WTC11 (cell line): ENCODE data around the gene SLC5A7. TPM values are rescaled to one million over a fixed set of nuclear protein-coding genes. Genes with fewer than 3 reads are reported as not detected.

Source experiments
- ATAC-seq: fragments of 200-7000 bp; cut with Tn5 transposase; 2 replicates; pipeline ENCODE4 v1.10.0; 2021; ENCODE audit warnings: mild to moderate bottlenecking, moderate library complexity
- CTCF ChIA-PET: fragments of 300-600 bp; sonication (Branson Sonifier 250); formaldehyde crosslinking; loops from one replicate; lab custom pipeline; 2021; ENCODE audit warnings: antibody characterized with exemption; lab: Charles Lee
- POLR2A ChIA-PET: fragments of 350-600 bp; sonication (Branson Sonifier 250); formaldehyde crosslinking; loops from one replicate; lab custom pipeline; 2021; ENCODE audit warnings: antibody characterized with exemption; lab: Charles Lee
- DNase-seq: peaks from one replicate; pipeline ENCODE4 v3.0.0; 2021; ENCODE audit warnings: low spot score
- H3K27ac Mint-ChIP-seq: 2 replicates; pipeline ENCODE4 v1.8.0; 2021; ENCODE audit warnings: mixed read lengths
- H3K27me3 Mint-ChIP-seq: 2 replicates; pipeline ENCODE4 v1.8.0; 2021; ENCODE audit warnings: low read depth, mild to moderate bottlenecking, moderate library complexity, mixed read lengths
- H3K36me3 Mint-ChIP-seq: 2 replicates; pipeline ENCODE4 v1.8.0; 2021; ENCODE audit warnings: mixed read lengths
- H3K4me1 Mint-ChIP-seq: 2 replicates; pipeline ENCODE4 v1.8.0; 2022; ENCODE audit warnings: mixed read lengths
- H3K4me3 Mint-ChIP-seq: 2 replicates; pipeline ENCODE4 v1.8.0; 2021; ENCODE audit warnings: mild to moderate bottlenecking, moderate library complexity, mixed read lengths
- H3K9me3 Mint-ChIP-seq: 2 replicates; pipeline ENCODE4 v1.8.0; 2021; ENCODE audit warnings: mixed read lengths
- CREB1 ChIP-seq: sonication (generic); formaldehyde crosslinking; IDR thresholded peaks from 2 replicates; pipeline ENCODE4 v1.8.0; 2023; ENCODE audit warnings: mild to moderate bottlenecking, missing genetic modification reagents
- GABPB1 ChIP-seq: sonication (generic); formaldehyde crosslinking; IDR thresholded peaks from 2 replicates; pipeline ENCODE4 v1.8.1; 2023; ENCODE audit warnings: mild to moderate bottlenecking, missing genetic modification reagents
- JAZF1 ChIP-seq: fragments of 250-450 bp; sonication (Bioruptor Pico); IDR thresholded peaks from 2 replicates; pipeline ENCODE4 v1.9.0; 2021; ENCODE audit warnings: moderate library complexity, mild to moderate bottlenecking, inconsistent platforms
- MXD4 ChIP-seq: fragments of 250-450 bp; sonication (Bioruptor Pico); IDR thresholded peaks from 2 replicates; pipeline ENCODE4 v1.8.0; 2021; ENCODE audit warnings: mild to moderate bottlenecking, moderate library complexity, borderline replicate concordance
- NFATC4 ChIP-seq: fragments of 250-450 bp; sonication (Bioruptor Pico); IDR thresholded peaks from 2 replicates; pipeline ENCODE4 v1.9.0; 2021; ENCODE audit warnings: mild to moderate bottlenecking
- NFYB ChIP-seq: sonication (generic); formaldehyde crosslinking; conservative IDR thresholded peaks from 2 replicates; pipeline ENCODE4 v1.8.0; 2022; ENCODE audit warnings: low read depth, missing genetic modification reagents
- NR1H2 ChIP-seq: sonication (generic); formaldehyde crosslinking; IDR thresholded peaks from 2 replicates; pipeline ENCODE4 v1.9.0; 2021; ENCODE audit warnings: mild to moderate bottlenecking, moderate library complexity, missing genetic modification reagents
- SMAD4 ChIP-seq: sonication (generic); formaldehyde crosslinking; IDR thresholded peaks from 2 replicates; pipeline ENCODE4 v1.8.0; 2022; ENCODE audit warnings: mild to moderate bottlenecking, missing genetic modification reagents
- SOX15 ChIP-seq: fragments of 250-450 bp; sonication (Bioruptor Pico); IDR thresholded peaks from 2 replicates; pipeline ENCODE4 v1.9.0; 2021; ENCODE audit warnings: mild to moderate bottlenecking
- ZBTB21 ChIP-seq: sonication (generic); formaldehyde crosslinking; IDR thresholded peaks from 2 replicates; pipeline ENCODE4 v1.8.1; 2023; ENCODE audit warnings: mild to moderate bottlenecking, missing genetic modification reagents, borderline replicate concordance
- ZNF317 ChIP-seq: sonication (generic); formaldehyde crosslinking; IDR thresholded peaks from 2 replicates; pipeline ENCODE4 v1.8.1; 2023; ENCODE audit warnings: low read depth, mild to moderate bottlenecking, moderate library complexity, missing genetic modification reagents, borderline replicate concordance
- ZNF396 ChIP-seq: fragments of 250-450 bp; sonication (Bioruptor Pico); IDR thresholded peaks from 2 replicates; pipeline ENCODE4 v1.8.0; 2021; ENCODE audit warnings: mild to moderate bottlenecking, moderate library complexity, borderline replicate concordance
- ZNF671 ChIP-seq: fragments of 250-450 bp; sonication (Bioruptor Pico); IDR thresholded peaks from 2 replicates; pipeline ENCODE4 v1.8.0; 2021; ENCODE audit warnings: mild to moderate bottlenecking
- total RNA-seq: library from RNA; stranded (reverse); gene quantifications from 3 replicates; pipeline ENCODE4 v1.2.3, GENCODE V29; 2021
- TF ChIP-seq, protein P1 (sequence below): fragments of 250-450 bp; sonication (Bioruptor Pico); conservative IDR thresholded peaks from 2 replicates; pipeline ENCODE4 v1.9.0; 2021; ENCODE audit warnings: mild to moderate bottlenecking
- TF ChIP-seq, protein P2 (sequence below): fragments of 250-450 bp; sonication (Bioruptor Pico); IDR thresholded peaks from 2 replicates; pipeline ENCODE4 v1.9.0; 2021; ENCODE audit warnings: mild to moderate bottlenecking, borderline replicate concordance
- TF ChIP-seq, protein P3 (sequence below): sonication (generic); formaldehyde crosslinking; IDR thresholded peaks from 2 replicates; pipeline ENCODE4 v1.8.0; 2022; ENCODE audit warnings: mild to moderate bottlenecking, missing genetic modification reagents
- TF ChIP-seq, protein P4 (sequence below): sonication (generic); formaldehyde crosslinking; IDR thresholded peaks from 2 replicates; pipeline ENCODE4 v1.8.1; 2023; ENCODE audit warnings: mild to moderate bottlenecking, missing genetic modification reagents, borderline replicate concordance
- TF ChIP-seq, protein P5 (sequence below): sonication (generic); formaldehyde crosslinking; IDR thresholded peaks from 2 replicates; pipeline ENCODE4 v1.8.0; 2023; ENCODE audit warnings: missing genetic modification reagents, mild to moderate bottlenecking, borderline replicate concordance

Gene SLC5A7
- total RNA-seq, 1 experiment from 2014 or later, result not detected

DNA sequence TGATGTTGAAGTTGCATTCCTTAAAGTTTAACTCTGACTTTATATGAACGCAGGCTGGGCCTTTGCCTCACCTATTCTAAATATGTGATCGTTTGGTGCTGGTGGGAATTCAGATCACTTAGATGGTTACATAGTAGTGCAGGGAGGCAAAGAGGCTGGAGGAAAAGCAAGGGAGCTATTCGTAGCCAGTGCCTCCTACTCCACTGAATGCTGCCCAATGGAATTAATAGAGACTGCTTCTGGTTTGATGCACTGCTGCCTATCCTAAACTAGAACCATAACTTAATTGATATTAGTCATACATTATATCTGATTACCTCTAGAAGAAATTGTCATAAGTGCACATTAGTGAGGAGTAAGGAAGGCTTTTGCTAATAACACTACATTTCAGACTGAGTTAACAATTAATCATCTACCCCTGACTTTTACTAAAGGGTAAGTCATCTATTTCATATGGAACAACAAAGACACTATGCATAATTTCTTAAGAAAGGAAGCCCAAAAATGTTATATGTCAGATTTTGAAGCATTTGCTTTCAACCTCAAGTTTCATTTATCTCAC, 72.3 kb downstream of the SLC5A7 start (continued):
- TF ChIP-seq, protein P1, sequence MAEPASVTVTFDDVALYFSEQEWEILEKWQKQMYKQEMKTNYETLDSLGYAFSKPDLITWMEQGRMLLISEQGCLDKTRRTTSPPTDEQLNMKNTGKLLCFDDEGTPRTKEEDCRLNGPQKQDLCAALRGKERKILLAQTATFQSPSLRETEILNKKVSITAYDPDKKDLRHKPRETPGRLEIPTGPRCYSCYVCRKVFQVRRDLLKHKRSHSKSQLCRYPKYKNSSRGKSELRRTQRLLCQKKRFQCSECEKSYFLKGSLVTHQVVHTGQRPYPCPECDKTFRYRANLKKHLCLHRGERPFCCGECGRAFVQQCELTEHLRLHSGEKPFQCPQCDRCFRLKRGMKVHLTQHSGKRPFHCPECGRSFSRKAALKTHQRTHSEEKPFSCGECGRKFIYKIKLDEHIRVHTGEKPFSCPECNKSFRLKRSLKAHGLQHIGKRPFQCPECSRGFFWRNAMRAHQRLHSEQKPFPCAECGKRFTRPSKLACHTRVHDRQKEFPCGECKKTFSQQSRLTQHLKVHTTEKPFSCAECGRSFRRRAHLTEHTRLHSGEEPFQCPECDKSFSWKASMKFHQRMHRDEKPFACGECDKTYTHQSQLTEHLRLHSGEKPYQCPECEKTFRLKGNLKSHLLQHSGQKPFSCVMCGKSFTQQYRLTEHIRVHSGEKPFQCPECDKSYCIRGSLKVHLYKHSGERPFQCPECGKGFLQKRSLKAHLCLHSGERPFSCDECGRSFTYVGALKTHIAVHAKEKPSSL (CRISPR knock-in tag), result no peak
- TF ChIP-seq JAZF1 (CRISPR knock-in tag), result no peak
- TF ChIP-seq GABPB1 (CRISPR knock-in tag), result no peak
- TF ChIP-seq ZNF396, result no peak
- TF ChIP-seq, protein P2, sequence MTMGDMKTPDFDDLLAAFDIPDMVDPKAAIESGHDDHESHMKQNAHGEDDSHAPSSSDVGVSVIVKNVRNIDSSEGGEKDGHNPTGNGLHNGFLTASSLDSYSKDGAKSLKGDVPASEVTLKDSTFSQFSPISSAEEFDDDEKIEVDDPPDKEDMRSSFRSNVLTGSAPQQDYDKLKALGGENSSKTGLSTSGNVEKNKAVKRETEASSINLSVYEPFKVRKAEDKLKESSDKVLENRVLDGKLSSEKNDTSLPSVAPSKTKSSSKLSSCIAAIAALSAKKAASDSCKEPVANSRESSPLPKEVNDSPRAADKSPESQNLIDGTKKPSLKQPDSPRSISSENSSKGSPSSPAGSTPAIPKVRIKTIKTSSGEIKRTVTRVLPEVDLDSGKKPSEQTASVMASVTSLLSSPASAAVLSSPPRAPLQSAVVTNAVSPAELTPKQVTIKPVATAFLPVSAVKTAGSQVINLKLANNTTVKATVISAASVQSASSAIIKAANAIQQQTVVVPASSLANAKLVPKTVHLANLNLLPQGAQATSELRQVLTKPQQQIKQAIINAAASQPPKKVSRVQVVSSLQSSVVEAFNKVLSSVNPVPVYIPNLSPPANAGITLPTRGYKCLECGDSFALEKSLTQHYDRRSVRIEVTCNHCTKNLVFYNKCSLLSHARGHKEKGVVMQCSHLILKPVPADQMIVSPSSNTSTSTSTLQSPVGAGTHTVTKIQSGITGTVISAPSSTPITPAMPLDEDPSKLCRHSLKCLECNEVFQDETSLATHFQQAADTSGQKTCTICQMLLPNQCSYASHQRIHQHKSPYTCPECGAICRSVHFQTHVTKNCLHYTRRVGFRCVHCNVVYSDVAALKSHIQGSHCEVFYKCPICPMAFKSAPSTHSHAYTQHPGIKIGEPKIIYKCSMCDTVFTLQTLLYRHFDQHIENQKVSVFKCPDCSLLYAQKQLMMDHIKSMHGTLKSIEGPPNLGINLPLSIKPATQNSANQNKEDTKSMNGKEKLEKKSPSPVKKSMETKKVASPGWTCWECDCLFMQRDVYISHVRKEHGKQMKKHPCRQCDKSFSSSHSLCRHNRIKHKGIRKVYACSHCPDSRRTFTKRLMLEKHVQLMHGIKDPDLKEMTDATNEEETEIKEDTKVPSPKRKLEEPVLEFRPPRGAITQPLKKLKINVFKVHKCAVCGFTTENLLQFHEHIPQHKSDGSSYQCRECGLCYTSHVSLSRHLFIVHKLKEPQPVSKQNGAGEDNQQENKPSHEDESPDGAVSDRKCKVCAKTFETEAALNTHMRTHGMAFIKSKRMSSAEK, result no peak
- TF ChIP-seq ZBTB21 (CRISPR knock-in tag), result no peak
- no peak for TF ChIP-seq SMAD4 (CRISPR knock-in tag)

DNA sequence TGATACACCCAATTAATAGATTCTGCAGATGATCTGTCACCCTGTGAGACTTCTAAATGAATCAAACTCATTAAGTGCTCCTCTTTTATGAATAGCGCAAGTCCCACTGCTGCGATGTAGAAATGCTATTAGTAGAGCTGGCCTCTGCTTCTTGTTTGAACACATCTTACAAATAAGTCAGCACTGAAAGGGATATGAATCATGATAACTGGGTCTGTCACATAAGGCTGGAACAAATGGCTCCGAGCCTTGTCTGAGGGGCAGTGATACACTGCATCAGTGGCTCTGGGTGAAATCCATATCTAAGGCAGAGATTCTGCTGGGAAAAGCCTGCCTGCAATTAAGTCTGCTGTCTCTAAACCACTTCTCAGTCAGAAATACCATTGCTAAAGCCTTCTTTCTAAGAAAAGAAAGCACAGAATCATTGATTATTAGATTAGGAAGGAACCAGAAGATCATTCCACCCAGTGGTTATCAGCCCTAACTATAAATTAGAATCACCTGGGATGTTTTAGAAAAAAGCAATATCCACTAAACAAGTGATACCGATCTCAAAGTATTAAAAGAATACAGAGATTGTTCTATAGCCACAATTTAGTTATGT, 75.2 kb downstream of the SLC5A7 start:
- no peak overlapping the region for H3K27ac Mint-ChIP-seq
- no peak for ATAC-seq
- ChIA-PET POLR2A (no interaction called here), CTCF (no interaction called here)
- H3K4me1 Mint-ChIP-seq, result no peaks in the 10 kb centered on the region
- no peak overlapping the region for H3K4me3 Mint-ChIP-seq
- H3K36me3 Mint-ChIP-seq, result no peaks in the 10 kb centered on the region
- no peaks in the 10 kb centered on the region for H3K27me3 Mint-ChIP-seq
- peaks cover 3% of the 10 kb centered on the region; the same call in 1 of the 2 replicates for H3K9me3 Mint-ChIP-seq
- DNase-seq, result no peak
- no peak for TF ChIP-seq ZNF671
- TF ChIP-seq NFYB (CRISPR knock-in tag), result no peak
- no peak for TF ChIP-seq SOX15 (CRISPR knock-in tag)
- no peak for TF ChIP-seq NFATC4 (CRISPR knock-in tag)
- TF ChIP-seq, protein P3, sequence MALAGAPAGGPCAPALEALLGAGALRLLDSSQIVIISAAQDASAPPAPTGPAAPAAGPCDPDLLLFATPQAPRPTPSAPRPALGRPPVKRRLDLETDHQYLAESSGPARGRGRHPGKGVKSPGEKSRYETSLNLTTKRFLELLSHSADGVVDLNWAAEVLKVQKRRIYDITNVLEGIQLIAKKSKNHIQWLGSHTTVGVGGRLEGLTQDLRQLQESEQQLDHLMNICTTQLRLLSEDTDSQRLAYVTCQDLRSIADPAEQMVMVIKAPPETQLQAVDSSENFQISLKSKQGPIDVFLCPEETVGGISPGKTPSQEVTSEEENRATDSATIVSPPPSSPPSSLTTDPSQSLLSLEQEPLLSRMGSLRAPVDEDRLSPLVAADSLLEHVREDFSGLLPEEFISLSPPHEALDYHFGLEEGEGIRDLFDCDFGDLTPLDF, result no peak
- TF ChIP-seq, protein P4, sequence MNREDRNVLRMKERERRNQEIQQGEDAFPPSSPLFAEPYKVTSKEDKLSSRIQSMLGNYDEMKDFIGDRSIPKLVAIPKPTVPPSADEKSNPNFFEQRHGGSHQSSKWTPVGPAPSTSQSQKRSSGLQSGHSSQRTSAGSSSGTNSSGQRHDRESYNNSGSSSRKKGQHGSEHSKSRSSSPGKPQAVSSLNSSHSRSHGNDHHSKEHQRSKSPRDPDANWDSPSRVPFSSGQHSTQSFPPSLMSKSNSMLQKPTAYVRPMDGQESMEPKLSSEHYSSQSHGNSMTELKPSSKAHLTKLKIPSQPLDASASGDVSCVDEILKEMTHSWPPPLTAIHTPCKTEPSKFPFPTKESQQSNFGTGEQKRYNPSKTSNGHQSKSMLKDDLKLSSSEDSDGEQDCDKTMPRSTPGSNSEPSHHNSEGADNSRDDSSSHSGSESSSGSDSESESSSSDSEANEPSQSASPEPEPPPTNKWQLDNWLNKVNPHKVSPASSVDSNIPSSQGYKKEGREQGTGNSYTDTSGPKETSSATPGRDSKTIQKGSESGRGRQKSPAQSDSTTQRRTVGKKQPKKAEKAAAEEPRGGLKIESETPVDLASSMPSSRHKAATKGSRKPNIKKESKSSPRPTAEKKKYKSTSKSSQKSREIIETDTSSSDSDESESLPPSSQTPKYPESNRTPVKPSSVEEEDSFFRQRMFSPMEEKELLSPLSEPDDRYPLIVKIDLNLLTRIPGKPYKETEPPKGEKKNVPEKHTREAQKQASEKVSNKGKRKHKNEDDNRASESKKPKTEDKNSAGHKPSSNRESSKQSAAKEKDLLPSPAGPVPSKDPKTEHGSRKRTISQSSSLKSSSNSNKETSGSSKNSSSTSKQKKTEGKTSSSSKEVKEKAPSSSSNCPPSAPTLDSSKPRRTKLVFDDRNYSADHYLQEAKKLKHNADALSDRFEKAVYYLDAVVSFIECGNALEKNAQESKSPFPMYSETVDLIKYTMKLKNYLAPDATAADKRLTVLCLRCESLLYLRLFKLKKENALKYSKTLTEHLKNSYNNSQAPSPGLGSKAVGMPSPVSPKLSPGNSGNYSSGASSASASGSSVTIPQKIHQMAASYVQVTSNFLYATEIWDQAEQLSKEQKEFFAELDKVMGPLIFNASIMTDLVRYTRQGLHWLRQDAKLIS, result no peak
- TF ChIP-seq CREB1 (CRISPR knock-in tag), result no peak
- no peak for TF ChIP-seq ZNF317 (CRISPR knock-in tag)
- no peak for TF ChIP-seq NR1H2 (CRISPR knock-in tag)
- TF ChIP-seq, protein P5, sequence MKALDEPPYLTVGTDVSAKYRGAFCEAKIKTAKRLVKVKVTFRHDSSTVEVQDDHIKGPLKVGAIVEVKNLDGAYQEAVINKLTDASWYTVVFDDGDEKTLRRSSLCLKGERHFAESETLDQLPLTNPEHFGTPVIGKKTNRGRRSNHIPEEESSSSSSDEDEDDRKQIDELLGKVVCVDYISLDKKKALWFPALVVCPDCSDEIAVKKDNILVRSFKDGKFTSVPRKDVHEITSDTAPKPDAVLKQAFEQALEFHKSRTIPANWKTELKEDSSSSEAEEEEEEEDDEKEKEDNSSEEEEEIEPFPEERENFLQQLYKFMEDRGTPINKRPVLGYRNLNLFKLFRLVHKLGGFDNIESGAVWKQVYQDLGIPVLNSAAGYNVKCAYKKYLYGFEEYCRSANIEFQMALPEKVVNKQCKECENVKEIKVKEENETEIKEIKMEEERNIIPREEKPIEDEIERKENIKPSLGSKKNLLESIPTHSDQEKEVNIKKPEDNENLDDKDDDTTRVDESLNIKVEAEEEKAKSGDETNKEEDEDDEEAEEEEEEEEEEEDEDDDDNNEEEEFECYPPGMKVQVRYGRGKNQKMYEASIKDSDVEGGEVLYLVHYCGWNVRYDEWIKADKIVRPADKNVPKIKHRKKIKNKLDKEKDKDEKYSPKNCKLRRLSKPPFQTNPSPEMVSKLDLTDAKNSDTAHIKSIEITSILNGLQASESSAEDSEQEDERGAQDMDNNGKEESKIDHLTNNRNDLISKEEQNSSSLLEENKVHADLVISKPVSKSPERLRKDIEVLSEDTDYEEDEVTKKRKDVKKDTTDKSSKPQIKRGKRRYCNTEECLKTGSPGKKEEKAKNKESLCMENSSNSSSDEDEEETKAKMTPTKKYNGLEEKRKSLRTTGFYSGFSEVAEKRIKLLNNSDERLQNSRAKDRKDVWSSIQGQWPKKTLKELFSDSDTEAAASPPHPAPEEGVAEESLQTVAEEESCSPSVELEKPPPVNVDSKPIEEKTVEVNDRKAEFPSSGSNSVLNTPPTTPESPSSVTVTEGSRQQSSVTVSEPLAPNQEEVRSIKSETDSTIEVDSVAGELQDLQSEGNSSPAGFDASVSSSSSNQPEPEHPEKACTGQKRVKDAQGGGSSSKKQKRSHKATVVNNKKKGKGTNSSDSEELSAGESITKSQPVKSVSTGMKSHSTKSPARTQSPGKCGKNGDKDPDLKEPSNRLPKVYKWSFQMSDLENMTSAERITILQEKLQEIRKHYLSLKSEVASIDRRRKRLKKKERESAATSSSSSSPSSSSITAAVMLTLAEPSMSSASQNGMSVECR, result no peak
- no peak for TF ChIP-seq MXD4 (CRISPR knock-in tag)
